Measurements from ENCODE around the gene SSH2. TPM values are rescaled to one million over a fixed set of nuclear protein-coding genes. Genes with fewer than 3 reads are reported as not detected.
"Not testable (repeated sequence)": the region's sequence is repeated elsewhere in the genome, so short reads cannot be mapped to it uniquely, and the experiment has no call there.

The SSH2 gene
- total and polyA plus RNA-seq, 2 experiments from 2014 or later = 9.9 to 12.7 TPM

DNA sequence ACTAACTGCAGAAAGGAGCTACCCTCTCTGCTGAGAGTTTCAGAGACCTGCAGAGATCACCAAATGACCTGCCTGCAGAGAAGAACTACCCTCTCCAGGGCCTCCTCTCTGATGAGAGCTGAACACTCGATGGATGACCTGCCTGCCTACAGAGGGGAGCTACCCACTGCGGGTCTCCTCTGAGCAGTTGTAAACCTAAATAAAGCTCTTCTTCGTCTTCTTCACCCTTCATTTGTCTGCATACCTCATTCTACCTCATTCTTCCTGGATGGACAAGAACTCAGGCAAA, 24.2 kb downstream of the SSH2 start:
- no peak overlapping the region for H3K4me3 ChIP-seq
- no peak for DNase-seq (ENCODE audit: low spot score)
- TF ChIP-seq EZH2phosphoT487 (IDR thresholded peaks at IDR 0.05; ENCODE audit: low read depth, severe bottlenecking, unreplicated experiment) = no peak
- no peak for TF ChIP-seq EZH2 (IDR thresholded peaks at IDR 0.05; ENCODE audit: borderline replicate concordance)
- TF ChIP-seq, protein P1, sequence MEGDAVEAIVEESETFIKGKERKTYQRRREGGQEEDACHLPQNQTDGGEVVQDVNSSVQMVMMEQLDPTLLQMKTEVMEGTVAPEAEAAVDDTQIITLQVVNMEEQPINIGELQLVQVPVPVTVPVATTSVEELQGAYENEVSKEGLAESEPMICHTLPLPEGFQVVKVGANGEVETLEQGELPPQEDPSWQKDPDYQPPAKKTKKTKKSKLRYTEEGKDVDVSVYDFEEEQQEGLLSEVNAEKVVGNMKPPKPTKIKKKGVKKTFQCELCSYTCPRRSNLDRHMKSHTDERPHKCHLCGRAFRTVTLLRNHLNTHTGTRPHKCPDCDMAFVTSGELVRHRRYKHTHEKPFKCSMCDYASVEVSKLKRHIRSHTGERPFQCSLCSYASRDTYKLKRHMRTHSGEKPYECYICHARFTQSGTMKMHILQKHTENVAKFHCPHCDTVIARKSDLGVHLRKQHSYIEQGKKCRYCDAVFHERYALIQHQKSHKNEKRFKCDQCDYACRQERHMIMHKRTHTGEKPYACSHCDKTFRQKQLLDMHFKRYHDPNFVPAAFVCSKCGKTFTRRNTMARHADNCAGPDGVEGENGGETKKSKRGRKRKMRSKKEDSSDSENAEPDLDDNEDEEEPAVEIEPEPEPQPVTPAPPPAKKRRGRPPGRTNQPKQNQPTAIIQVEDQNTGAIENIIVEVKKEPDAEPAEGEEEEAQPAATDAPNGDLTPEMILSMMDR (IDR thresholded peaks at IDR 0.05; ENCODE audit: poor library complexity) = no peak
- H3K4me2 ChIP-seq = no peak overlapping the region
- no peaks in the 10 kb centered on the region for H3K4me1 ChIP-seq (ENCODE audit: insufficient read depth)
- peaks cover 79% of the 10 kb centered on the region for H3K79me2 ChIP-seq
- no peak overlapping the region for H2AFZ ChIP-seq
- H3K27me3 ChIP-seq = no peaks in the 10 kb centered on the region
- H3K9me2 ChIP-seq (replicated peaks; ENCODE audit: insufficient read depth) = no peaks in the 10 kb centered on the region
- 95% methylated on average over 3 of the region's 3 CpGs for WGBS (ENCODE audit: low lambda C conversion rate, missing lambda C conversion rate)
- H3K27ac ChIP-seq = no peak overlapping the region
- H3K9me3 ChIP-seq (ENCODE audit: low read depth) = no peaks in the 10 kb centered on the region
- H4K20me1 ChIP-seq (ENCODE audit: insufficient read depth, poor library complexity, severe bottlenecking) = no peaks in the 10 kb centered on the region
- H3K36me3 ChIP-seq (replicated peaks; ENCODE audit: insufficient read depth, low read depth) = no peaks in the 10 kb centered on the region

- H4K20me1 ChIP-seq (ENCODE audit: insufficient read depth, poor library complexity, severe bottlenecking) = no peaks in the 10 kb centered on the region
- H3K27ac ChIP-seq = no peak overlapping the region
- no peak for TF ChIP-seq EZH2phosphoT487 (IDR thresholded peaks at IDR 0.05; ENCODE audit: low read depth, severe bottlenecking, unreplicated experiment)
- TF ChIP-seq, protein P1 (IDR thresholded peaks at IDR 0.05; ENCODE audit: poor library complexity) = no peak
- TF ChIP-seq EZH2 (IDR thresholded peaks at IDR 0.05; ENCODE audit: borderline replicate concordance) = no peak
- H3K9me2 ChIP-seq (replicated peaks; ENCODE audit: insufficient read depth) = no peaks in the 10 kb centered on the region
- no peak overlapping the region for H3K4me2 ChIP-seq
- H2AFZ ChIP-seq = no peak overlapping the region
- H3K4me3 ChIP-seq = no peak overlapping the region
- no peaks in the 10 kb centered on the region for H3K4me1 ChIP-seq (ENCODE audit: insufficient read depth)
- no peaks in the 10 kb centered on the region for H3K36me3 ChIP-seq (replicated peaks; ENCODE audit: insufficient read depth, low read depth)
- no peaks in the 10 kb centered on the region for H3K27me3 ChIP-seq
- no peak for DNase-seq (ENCODE audit: low spot score)
- H3K79me2 ChIP-seq = peaks cover 74% of the 10 kb centered on the region
- no peaks in the 10 kb centered on the region for H3K9me3 ChIP-seq (ENCODE audit: low read depth)
- 97% methylated on average over 3 of the region's 3 CpGs for WGBS (ENCODE audit: low lambda C conversion rate, missing lambda C conversion rate)
These were observed 24.7 kb downstream of the SSH2 start for GRCh38 chr17:29905086-29905878.

DNA sequence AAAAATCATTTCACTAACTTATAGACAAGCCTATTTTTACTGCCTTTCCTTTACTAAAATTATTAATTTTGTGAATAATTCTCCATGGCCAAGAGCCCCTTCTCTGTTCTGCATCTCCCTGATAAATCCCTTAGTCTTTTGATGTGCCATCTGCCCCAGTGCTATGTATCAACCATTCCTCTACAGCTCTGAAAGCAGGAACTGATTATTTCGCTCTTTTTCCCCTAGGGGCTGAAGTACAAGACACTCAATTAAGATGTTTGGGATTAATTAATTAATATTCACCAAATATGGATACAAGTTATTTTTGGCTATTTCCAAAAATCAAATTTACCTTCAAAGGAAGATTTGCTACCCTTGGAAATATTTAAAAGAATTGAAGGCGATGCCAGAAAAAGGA, 26.6 kb downstream of the SSH2 start:
- no peaks in the 10 kb centered on the region for H3K36me3 ChIP-seq (replicated peaks; ENCODE audit: insufficient read depth, low read depth)
- H3K79me2 ChIP-seq = peaks cover 66% of the 10 kb centered on the region
- H3K9me2 ChIP-seq (replicated peaks; ENCODE audit: insufficient read depth) = no peaks in the 10 kb centered on the region
- no peak for DNase-seq (ENCODE audit: low spot score)
- H3K4me3 ChIP-seq = no peak overlapping the region
- H3K4me2 ChIP-seq = no peak overlapping the region
- H3K27ac ChIP-seq = no peak overlapping the region
- TF ChIP-seq, protein P1 (IDR thresholded peaks at IDR 0.05; ENCODE audit: poor library complexity) = no peak
- TF ChIP-seq EZH2phosphoT487 (IDR thresholded peaks at IDR 0.05; ENCODE audit: low read depth, severe bottlenecking, unreplicated experiment) (no peak), EZH2 (IDR thresholded peaks at IDR 0.05; ENCODE audit: borderline replicate concordance) (no peak)
- WGBS (ENCODE audit: low lambda C conversion rate, missing lambda C conversion rate) = 93% methylated on average over 2 of the region's 2 CpGs
- no peaks in the 10 kb centered on the region for H3K9me3 ChIP-seq (ENCODE audit: low read depth)
- H3K4me1 ChIP-seq (ENCODE audit: insufficient read depth) = no peaks in the 10 kb centered on the region
- H4K20me1 ChIP-seq (ENCODE audit: insufficient read depth, poor library complexity, severe bottlenecking) = no peaks in the 10 kb centered on the region
- H2AFZ ChIP-seq = no peak overlapping the region
- no peaks in the 10 kb centered on the region for H3K27me3 ChIP-seq

- H3K9me3 ChIP-seq (ENCODE audit: low read depth); H3K27me3 ChIP-seq; H3K4me1 ChIP-seq (ENCODE audit: insufficient read depth); H3K9me2 ChIP-seq (replicated peaks; ENCODE audit: insufficient read depth); H3K36me3 ChIP-seq (replicated peaks; ENCODE audit: insufficient read depth, low read depth); H3K4me3 ChIP-seq; H3K27ac ChIP-seq; DNase-seq (ENCODE audit: low spot score); H4K20me1 ChIP-seq (ENCODE audit: insufficient read depth, poor library complexity, severe bottlenecking); H3K4me2 ChIP-seq; H2AFZ ChIP-seq: not testable (repeated sequence)
- WGBS (ENCODE audit: low lambda C conversion rate, missing lambda C conversion rate) = 98% methylated on average over 4 of the region's 4 CpGs
- H3K79me2 ChIP-seq = peaks cover 23% of the 10 kb centered on the region
These were observed 32.9 kb downstream of the SSH2 start for GRCh38 chr17:29897136-29897535.
